Measurements from ENCODE around the gene CRISPLD2.

- TF ChIP-seq CTCF (IDR thresholded peaks at IDR 0.05; ENCODE audit: low read length), result no peak
- no peak for TF ChIP-seq EZH2 (optimal IDR thresholded peaks at IDR 0.05; ENCODE audit: low read depth, low read length)
Measured at GRCh38 chr16:84926462-84926861, 106.7 kb downstream of the CRISPLD2 start.
